HepG2 (cell line): ENCODE measurements around the gene CIAO3. TPM values are rescaled to one million over a fixed set of nuclear protein-coding genes. Genes with fewer than 3 reads are reported as not detected.

Experiments used
- FOXJ3 ChIP-seq: sonication (generic); formaldehyde crosslinking; IDR thresholded peaks from 2 replicates; pipeline ENCODE4 v1.4.0; 2020; ENCODE audit warnings: missing genetic modification reagents, mild to moderate bottlenecking, borderline replicate concordance
- HMG20A ChIP-seq: IDR thresholded peaks from 2 replicates; pipeline ENCODE4 v1.6.1; 2016; ENCODE audit warnings: borderline replicate concordance
- HOXD1 ChIP-seq: sonication (generic); formaldehyde crosslinking; IDR thresholded peaks from 2 replicates; pipeline ENCODE4 v1.5.0; 2020; ENCODE audit warnings: missing genetic modification reagents
- MIER2 ChIP-seq: IDR thresholded peaks from 2 replicates; pipeline ENCODE4 v1.6.1; 2016; ENCODE audit warnings: missing biosample characterization, missing genetic modification reagents
- MZF1 ChIP-seq: sonication (generic); formaldehyde crosslinking; IDR thresholded peaks from 2 replicates; pipeline ENCODE4 v1.8.1; 2023; ENCODE audit warnings: mild to moderate bottlenecking, missing genetic modification reagents, borderline replicate concordance
- NFKB2 ChIP-seq: sonication (generic); formaldehyde crosslinking; IDR thresholded peaks from 2 replicates; pipeline ENCODE4 v1.4.0; 2020; ENCODE audit warnings: missing genetic modification reagents, borderline replicate concordance
- RBM39 ChIP-seq: fragments of 200-400 bp; formaldehyde crosslinking; IDR thresholded peaks from one replicate; pipeline ENCODE4 v1.6.1; 2018; ENCODE audit warnings: antibody characterized with exemption, mild to moderate bottlenecking, low read depth, low read length; ENCODE audit not compliant: poor library complexity, severe bottlenecking
- SAFB2 ChIP-seq: sonication (generic); formaldehyde crosslinking; IDR thresholded peaks from 2 replicates; pipeline ENCODE4 v1.5.1; 2020; ENCODE audit warnings: missing genetic modification reagents, low read depth, mild to moderate bottlenecking, borderline replicate concordance
- SIN3A ChIP-seq: IDR thresholded peaks from 2 replicates; pipeline ENCODE4 v1.6.1; 2011; ENCODE audit warnings: low read depth, mild to moderate bottlenecking, control low read depth, low read length, borderline replicate concordance
- ZFP36 ChIP-seq: fragments of 150-350 bp; IDR thresholded peaks from 2 replicates; pipeline ENCODE4 v1.6.1; 2018; ENCODE audit warnings: borderline replicate concordance, low read length, low read depth; ENCODE audit not compliant: partially characterized antibody
- ZFP90 ChIP-seq: sonication (generic); formaldehyde crosslinking; IDR thresholded peaks from 2 replicates; pipeline ENCODE4 v1.8.0; 2022; ENCODE audit warnings: missing genetic modification reagents, mild to moderate bottlenecking, inconsistent platforms, borderline replicate concordance
- ZKSCAN1 ChIP-seq: fragments of 150-350 bp; IDR thresholded peaks from 2 replicates; pipeline ENCODE4 v1.6.1; 2014; ENCODE audit warnings: low read length
- ZNF101 ChIP-seq: sonication (generic); formaldehyde crosslinking; IDR thresholded peaks from 2 replicates; pipeline ENCODE4 v1.4.0; 2020; ENCODE audit warnings: mild to moderate bottlenecking, low read depth, missing genetic modification reagents, borderline replicate concordance
- ZNF614 ChIP-seq: IDR thresholded peaks from 2 replicates; pipeline ENCODE4 v1.6.1; 2018; ENCODE audit warnings: missing biosample characterization, missing genetic modification reagents, inconsistent platforms, borderline replicate concordance
- ZNF670 ChIP-seq: sonication (generic); formaldehyde crosslinking; IDR thresholded peaks from 2 replicates; pipeline ENCODE4 v1.8.0; 2022; ENCODE audit warnings: mild to moderate bottlenecking, missing genetic modification reagents, borderline replicate concordance
- ZNF777 ChIP-seq: sonication (generic); formaldehyde crosslinking; IDR thresholded peaks from 2 replicates; pipeline ENCODE4 v1.4.0; 2020; ENCODE audit warnings: missing genetic modification reagents
- ZNF878 ChIP-seq: sonication (generic); formaldehyde crosslinking; IDR thresholded peaks from 2 replicates; pipeline ENCODE4 v1.8.1; 2023; ENCODE audit warnings: mild to moderate bottlenecking, missing genetic modification reagents, moderate library complexity
- polyA plus RNA-seq, 8 experiments: library from polyadenylated mRNA; depleted of rRNA in 3 of 8; stranded (reverse) in 7 of 8; unstranded in 1 of 8; fragments of >200 nt; fragmentation: Illumina TruSeq in 4 of 8; extraction: Trizol in 4 of 8; gene quantifications; 2 replicates each; pipeline versions ENCODE4 v1.2.1 to v1.2.3, GENCODE V29; 2011 to 2016; ENCODE audit warnings: low read depth in 4 of 8, missing spikeins in 1 of 8, mixed read lengths in 1 of 8; ENCODE audit not compliant: insufficient read depth in 1 of 8
- total RNA-seq, 5 experiments: library from RNA; depleted of rRNA; stranded (reverse); fragments of >200 nt; fragmentation: Illumina TruSeq; extraction: Trizol; gene quantifications; 2 replicates each; pipeline ENCODE4 v1.2.3, GENCODE V29; 2016; ENCODE audit warnings: low read depth in 1 of 5
- TF ChIP-seq, protein P1 (sequence below): sonication (generic); formaldehyde crosslinking; IDR thresholded peaks from 2 replicates; pipeline ENCODE4 v1.4.0; 2020; ENCODE audit warnings: missing genetic modification reagents, borderline replicate concordance
- TF ChIP-seq, protein P2 (sequence below): sonication (generic); formaldehyde crosslinking; IDR thresholded peaks from 2 replicates; pipeline ENCODE4 v1.4.0; 2020; ENCODE audit warnings: missing genetic modification reagents, borderline replicate concordance
- TF ChIP-seq, protein P3 (sequence below): sonication (generic); formaldehyde crosslinking; IDR thresholded peaks from 2 replicates; pipeline ENCODE4 v1.5.1; 2020; ENCODE audit warnings: missing genetic modification reagents, mild to moderate bottlenecking, borderline replicate concordance

CIAO3 gene
- total and polyA plus RNA-seq, 2 of the 13 experiments (the other 11 are each of a cell fraction or from before 2014, with no cell fraction given) = 21.7 to 25.0 TPM

DNA sequence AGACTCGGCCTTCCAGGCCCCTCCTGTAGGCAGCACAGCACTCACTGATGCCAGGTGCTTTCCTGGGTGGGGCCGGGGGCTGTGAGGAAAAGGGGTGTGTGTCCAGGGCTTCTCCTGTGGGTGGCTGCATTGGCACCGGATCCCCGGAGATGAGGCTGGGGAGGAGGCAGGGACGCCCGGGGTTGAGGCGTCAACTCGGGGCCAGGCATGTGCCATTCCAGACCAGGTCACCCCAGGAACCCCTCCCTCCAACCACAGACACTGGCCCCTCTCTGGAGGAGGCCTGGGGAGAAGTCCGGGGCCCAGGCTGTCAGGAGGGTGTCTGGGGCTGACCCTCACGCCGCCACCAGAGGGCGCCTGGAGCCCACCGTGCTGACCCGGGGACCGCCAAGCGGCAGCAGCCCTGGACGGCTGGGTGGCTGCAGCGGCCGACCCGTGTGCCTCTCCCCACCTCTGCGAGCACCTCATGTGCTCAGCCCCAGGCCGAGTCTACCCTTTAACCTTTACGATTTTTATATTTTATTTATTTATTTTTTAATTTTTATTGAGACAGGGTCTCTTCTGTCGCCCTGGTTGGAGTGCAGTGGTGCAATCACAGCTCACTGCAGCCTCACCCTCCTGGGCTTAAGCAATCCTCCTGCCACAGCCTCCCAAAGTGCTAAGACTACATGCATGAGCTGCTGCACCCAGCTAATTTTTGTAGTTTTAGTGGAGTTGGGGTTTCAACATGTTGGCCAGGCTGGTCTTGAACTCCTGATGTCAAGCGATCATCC, 29.1 kb downstream of the CIAO3 start (continued):
- TF ChIP-seq, protein P1, sequence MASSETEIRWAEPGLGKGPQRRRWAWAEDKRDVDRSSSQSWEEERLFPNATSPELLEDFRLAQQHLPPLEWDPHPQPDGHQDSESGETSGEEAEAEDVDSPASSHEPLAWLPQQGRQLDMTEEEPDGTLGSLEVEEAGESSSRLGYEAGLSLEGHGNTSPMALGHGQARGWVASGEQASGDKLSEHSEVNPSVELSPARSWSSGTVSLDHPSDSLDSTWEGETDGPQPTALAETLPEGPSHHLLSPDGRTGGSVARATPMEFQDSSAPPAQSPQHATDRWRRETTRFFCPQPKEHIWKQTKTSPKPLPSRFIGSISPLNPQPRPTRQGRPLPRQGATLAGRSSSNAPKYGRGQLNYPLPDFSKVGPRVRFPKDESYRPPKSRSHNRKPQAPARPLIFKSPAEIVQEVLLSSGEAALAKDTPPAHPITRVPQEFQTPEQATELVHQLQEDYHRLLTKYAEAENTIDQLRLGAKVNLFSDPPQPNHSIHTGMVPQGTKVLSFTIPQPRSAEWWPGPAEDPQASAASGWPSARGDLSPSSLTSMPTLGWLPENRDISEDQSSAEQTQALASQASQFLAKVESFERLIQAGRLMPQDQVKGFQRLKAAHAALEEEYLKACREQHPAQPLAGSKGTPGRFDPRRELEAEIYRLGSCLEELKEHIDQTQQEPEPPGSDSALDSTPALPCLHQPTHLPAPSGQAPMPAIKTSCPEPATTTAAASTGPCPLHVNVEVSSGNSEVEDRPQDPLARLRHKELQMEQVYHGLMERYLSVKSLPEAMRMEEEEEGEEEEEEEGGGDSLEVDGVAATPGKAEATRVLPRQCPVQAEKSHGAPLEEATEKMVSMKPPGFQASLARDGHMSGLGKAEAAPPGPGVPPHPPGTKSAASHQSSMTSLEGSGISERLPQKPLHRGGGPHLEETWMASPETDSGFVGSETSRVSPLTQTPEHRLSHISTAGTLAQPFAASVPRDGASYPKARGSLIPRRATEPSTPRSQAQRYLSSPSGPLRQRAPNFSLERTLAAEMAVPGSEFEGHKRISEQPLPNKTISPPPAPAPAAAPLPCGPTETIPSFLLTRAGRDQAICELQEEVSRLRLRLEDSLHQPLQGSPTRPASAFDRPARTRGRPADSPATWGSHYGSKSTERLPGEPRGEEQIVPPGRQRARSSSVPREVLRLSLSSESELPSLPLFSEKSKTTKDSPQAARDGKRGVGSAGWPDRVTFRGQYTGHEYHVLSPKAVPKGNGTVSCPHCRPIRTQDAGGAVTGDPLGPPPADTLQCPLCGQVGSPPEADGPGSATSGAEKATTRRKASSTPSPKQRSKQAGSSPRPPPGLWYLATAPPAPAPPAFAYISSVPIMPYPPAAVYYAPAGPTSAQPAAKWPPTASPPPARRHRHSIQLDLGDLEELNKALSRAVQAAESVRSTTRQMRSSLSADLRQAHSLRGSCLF = no peak
- no peak for TF ChIP-seq ZNF878 (CRISPR knock-in tag)
- TF ChIP-seq, protein P2, sequence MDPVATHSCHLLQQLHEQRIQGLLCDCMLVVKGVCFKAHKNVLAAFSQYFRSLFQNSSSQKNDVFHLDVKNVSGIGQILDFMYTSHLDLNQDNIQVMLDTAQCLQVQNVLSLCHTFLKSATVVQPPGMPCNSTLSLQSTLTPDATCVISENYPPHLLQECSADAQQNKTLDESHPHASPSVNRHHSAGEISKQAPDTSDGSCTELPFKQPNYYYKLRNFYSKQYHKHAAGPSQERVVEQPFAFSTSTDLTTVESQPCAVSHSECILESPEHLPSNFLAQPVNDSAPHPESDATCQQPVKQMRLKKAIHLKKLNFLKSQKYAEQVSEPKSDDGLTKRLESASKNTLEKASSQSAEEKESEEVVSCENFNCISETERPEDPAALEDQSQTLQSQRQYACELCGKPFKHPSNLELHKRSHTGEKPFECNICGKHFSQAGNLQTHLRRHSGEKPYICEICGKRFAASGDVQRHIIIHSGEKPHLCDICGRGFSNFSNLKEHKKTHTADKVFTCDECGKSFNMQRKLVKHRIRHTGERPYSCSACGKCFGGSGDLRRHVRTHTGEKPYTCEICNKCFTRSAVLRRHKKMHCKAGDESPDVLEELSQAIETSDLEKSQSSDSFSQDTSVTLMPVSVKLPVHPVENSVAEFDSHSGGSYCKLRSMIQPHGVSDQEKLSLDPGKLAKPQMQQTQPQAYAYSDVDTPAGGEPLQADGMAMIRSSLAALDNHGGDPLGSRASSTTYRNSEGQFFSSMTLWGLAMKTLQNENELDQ (CRISPR knock-in tag) = no peak
- no peak for TF ChIP-seq ZKSCAN1
- TF ChIP-seq ZFP36 = no peak
- no peak for TF ChIP-seq RBM39
- no peak for TF ChIP-seq ZNF101
- TF ChIP-seq, protein P3, sequence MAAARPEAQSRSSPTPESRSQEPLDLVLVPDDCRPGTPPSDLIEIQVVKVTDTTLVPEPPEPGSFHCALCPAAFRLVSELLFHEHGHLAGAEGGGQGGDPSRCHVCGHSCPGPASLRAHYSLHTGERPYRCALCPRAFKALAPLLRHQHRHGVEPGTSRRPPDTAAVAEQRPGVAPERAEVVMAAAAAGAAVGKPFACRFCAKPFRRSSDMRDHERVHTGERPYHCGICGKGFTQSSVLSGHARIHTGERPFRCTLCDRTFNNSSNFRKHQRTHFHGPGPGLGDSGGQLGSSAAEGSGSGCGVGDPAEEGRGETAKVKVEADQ (CRISPR knock-in tag) = no peak
- TF ChIP-seq ZNF670 (CRISPR knock-in tag) = no peak
- no peak for TF ChIP-seq SAFB2 (CRISPR knock-in tag)
- no peak for TF ChIP-seq ZFP90 (CRISPR knock-in tag)
- TF ChIP-seq FOXJ3 = no peak
- TF ChIP-seq MZF1 = no peak
- TF ChIP-seq ZNF777 (CRISPR knock-in tag) = peak; percentile 74
- no peak for TF ChIP-seq HMG20A
- TF ChIP-seq ZNF614 (CRISPR knock-in tag) = no peak
- TF ChIP-seq SIN3A = no peak
- no peak for TF ChIP-seq NFKB2 (CRISPR knock-in tag)
- no peak for TF ChIP-seq HOXD1 (CRISPR knock-in tag)
- 0 out of 2 replicates have a peak, but pooled peaks have one; percentile 21 for TF ChIP-seq MIER2 (CRISPR knock-in tag)
